ENCODE data around the gene SSNA1.

Gene SSNA1

GRCh38 chr9:137149942-137150616 is 38.4 kb upstream of the SSNA1 start (continued):
- TF ChIP-seq ZNF626 (tag by site-specific recombination; IDR thresholded peaks at IDR 0.05) (no peak), ZNF571 (tag by site-specific recombination; IDR thresholded peaks at IDR 0.05) (no peak), BCL6B (tag by site-specific recombination; IDR thresholded peaks at IDR 0.05) (no peak), ZNF114 (tag by site-specific recombination; IDR thresholded peaks at IDR 0.05) (no peak), SP3 (tag by site-specific recombination; IDR thresholded peaks at IDR 0.05) (peak; percentile 94), ZBTB21 (tag by site-specific recombination; IDR thresholded peaks at IDR 0.05) (no peak), ZNF335 (tag by site-specific recombination; conservative IDR thresholded peaks at IDR 0.05) (peak; percentile 59), ZNF26 (tag by site-specific recombination; IDR thresholded peaks at IDR 0.05) (no peak), ZNF341 (tag by site-specific recombination; IDR thresholded peaks at IDR 0.05; ENCODE audit: low read depth) (peak; percentile 89), PATZ1 (tag by site-specific recombination; IDR thresholded peaks at IDR 0.05) (peak; percentile 68), KLF10 (tag by site-specific recombination; IDR thresholded peaks at IDR 0.05) (no peak), ZNF416 (tag by site-specific recombination; IDR thresholded peaks at IDR 0.05) (no peak), ZNF366 (tag by site-specific recombination; conservative IDR thresholded peaks at IDR 0.05) (no peak), ZBTB49 (tag by site-specific recombination; IDR thresholded peaks at IDR 0.05; ENCODE audit: low read depth) (no peak), SP2 (tag by site-specific recombination; IDR thresholded peaks at IDR 0.05) (peak; percentile 74), ZNF629 (tag by site-specific recombination; IDR thresholded peaks at IDR 0.05) (no peak), ZNF645 (tag by site-specific recombination; IDR thresholded peaks at IDR 0.05) (no peak), ZSCAN5A (tag by site-specific recombination; IDR thresholded peaks at IDR 0.05) (no peak), KLF1 (tag by site-specific recombination; IDR thresholded peaks at IDR 0.05) (peak; percentile 90), ZNF175 (tag by site-specific recombination; IDR thresholded peaks at IDR 0.05) (no peak), IKZF3 (tag by site-specific recombination; IDR thresholded peaks at IDR 0.05) (peak; percentile 83), TSHZ1 (tag by site-specific recombination; IDR thresholded peaks at IDR 0.05; ENCODE audit: borderline replicate concordance) (no peak), PRDM1 (tag by site-specific recombination; IDR thresholded peaks at IDR 0.05) (0 out of 2 replicates have a peak, but pooled peaks have one; percentile 39), ZNF600 (tag by site-specific recombination; IDR thresholded peaks at IDR 0.05) (no peak)

Measured in HEK293 (cell line).